NCI-H187 treated with DMSO at 0.1 percent for 48 hours (cell line): ENCODE data around the gene COMT.

Experiments
- DNase-seq: peaks from one replicate; lab custom pipeline; 2025; lab: John Stamatoyannopoulos, UW

COMT gene

DNA sequence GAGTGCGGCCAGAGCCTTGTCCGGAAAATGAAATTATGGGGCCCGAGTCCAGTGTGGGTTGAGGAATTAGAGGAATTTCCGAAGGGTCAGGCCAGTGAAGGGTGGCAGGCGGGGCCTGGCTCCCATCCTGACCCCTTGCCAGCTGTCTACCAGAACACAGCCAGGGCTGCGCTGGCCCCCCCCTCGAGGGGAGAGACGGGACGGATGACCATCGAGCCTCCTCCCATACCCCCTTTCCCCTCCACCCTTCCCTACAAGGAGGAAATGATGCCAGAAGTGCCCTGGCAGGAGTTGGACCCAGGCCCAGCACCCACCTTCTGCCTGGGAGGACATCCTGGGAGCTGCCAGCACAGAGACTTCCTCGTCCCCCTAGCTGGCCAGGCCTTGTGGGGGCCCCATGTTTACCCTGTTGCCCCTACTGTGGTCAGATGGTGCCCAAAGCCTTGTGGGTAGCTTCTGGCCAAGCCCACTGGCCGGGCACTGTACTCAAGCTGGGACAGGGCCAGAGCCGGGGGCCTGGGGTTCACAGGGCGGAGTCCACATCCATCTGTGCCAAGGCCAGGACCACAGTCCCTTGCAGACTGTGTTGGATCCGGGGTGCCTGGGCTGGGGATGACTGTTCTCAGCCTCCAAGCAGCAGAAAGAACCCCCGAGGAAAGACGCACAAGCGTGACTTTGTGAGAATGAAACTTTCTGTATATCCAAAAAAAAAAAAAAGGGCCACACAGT lies 54.2 kb downstream of the COMT start:
- no peak for DNase-seq

GRCh38 chr22:19996694-19997384 lies 55.3 kb downstream of the COMT start:
- no peak for DNase-seq

DNA sequence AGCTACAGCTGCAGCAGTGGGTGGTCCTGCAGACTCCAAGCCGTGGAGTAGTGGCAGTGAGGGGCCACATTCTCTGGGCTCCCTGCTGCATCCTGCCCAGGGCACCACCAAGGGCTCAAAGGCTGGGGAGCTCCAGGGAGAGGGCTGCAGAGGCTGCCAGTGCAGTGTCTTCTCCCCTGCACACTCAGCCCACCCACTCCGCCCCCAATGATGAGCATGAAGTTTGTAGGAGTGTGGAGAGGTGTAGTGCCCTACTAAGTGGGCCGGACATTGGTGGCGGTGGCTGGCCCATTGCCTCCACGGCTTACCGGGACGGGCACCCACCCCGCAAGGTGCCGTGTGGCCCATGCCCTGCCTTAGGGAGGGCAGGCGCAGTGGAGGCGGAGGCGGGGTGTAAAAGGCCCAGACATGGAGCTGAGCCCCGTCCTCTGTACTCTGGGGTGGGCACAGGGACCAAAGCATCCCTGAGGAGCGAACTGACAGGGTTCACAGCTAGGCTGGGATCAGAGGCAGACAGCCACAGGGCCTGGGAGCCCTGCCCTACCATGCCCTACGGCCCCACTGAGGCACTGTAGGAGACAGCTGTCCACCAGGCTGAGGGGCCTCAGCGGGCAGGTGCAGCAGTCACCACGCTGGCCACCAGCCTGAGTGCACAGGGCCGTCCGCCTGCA lies 56.1 kb downstream of the COMT start:
- DNase-seq: no peak

DNA sequence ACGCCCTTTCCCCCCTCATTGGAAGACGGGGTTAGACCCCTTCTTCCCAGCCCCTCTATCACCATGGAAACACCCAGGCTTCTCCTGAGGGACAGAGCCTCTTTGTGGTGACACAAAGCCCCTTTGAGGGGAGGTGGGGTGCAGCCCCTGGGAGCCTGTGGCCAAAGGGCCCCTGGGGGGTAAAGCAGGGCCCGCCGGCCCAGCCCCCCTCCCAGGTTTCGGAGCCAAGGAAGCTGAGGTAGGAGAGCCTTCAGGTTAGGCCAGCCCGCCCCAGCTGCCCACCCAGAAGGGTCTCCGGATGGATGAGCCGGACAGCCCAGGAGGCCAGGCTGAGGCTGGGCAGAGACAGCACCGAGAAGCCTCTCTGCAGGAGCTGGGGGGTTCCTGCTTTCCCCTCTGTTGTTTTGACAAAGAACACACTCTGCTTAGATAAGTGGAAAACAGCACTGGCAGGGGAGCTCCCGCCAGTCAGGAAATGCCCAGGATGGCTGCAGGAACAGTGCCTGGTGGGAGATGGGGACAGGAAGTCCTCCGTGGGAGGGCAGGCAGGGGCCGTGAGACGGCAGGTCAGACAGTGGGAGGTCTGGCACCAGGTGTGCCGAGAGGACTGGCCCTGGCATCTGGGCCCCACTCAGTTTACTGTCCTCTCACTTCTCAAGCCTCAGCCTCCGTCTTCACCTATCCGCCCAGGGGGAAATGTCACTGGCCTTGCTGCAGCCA lies 56.8 kb downstream of the COMT start:
- DNase-seq: no peak

GRCh38 chr22:19998991-19999820 lies 57.6 kb downstream of the COMT start:
- DNase-seq: no peak

- DNase-seq: no peak
These were observed 58.9 kb downstream of the COMT start for GRCh38 chr22:20000246-20001081.

DNA sequence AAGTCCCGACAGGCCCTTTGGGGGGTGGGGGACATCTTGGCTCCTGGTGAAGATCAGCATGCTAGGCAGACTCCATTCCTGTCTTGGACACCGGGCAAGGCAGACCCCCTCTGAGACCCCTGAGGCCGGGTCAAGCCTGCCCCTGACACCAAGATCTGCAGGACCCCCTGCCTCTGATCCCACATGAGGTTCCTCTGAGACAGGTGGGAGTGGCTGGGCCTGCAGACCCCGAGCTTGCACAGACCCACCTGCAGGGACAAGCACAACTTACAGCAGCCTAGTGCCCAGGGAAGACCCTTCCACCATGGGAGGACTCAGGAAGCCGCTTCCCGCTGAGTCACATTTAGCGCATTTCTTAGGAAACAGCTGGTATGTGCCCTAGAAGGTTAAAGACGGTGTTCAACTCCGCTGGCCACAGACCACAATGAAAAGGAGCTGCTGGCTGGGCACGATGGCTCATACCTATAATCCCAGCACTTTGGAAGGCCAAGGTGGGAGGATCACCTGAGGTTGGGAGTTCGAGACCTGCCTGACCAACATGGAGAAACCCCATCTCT lies 59.6 kb downstream of the COMT start:
- DNase-seq: no peak

- DNase-seq: no peak
These were observed 60.6 kb downstream of the COMT start for GRCh38 chr22:20002128-20002527.

DNA sequence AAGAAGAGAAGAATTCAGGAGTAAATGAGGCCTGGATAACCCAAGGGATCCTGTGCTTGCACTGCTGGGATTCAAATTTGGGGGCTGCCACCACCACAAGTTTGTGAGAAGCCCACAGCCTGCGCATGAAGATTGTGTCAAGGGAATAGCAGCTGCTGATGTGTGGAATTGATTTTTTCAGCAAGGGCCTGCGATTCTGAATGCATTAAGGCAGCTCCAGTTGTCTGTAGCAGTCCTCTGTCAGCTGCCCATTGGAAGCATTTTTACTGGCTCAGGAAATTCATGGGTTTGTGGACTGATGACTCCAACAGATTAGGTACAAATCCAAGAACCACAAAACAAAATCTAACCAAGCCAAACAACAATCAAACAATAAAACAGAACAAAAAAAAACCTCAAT lies 61.1 kb downstream of the COMT start:
- DNase-seq: no peak

DNA sequence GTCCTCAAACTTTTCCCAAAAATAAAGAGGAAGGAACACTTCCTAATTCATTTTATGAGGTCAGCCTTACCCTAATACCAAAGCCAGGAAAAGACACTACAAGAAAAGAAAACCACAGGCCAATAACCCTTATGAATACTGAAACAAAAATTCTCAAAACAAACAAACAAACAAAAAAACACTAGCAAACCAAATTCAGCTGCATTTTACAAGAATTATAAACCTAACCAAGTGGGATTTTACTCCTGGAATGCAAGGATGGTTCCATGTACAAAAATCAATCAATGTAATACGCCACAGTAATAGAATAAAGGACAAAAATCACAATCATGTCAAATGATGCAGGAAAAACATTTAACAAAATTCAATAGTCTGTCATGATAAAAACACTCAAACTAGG lies 61.7 kb downstream of the COMT start:
- DNase-seq: no peak

GRCh38 chr22:20004464-20004863 lies 62.9 kb downstream of the COMT start:
- no peak for DNase-seq

- no peak for DNase-seq
These were observed 66.8 kb downstream of the COMT start for GRCh38 chr22:20008221-20008995.

GRCh38 chr22:20009018-20009491 lies 67.5 kb downstream of the COMT start:
- DNase-seq: no peak

DNA sequence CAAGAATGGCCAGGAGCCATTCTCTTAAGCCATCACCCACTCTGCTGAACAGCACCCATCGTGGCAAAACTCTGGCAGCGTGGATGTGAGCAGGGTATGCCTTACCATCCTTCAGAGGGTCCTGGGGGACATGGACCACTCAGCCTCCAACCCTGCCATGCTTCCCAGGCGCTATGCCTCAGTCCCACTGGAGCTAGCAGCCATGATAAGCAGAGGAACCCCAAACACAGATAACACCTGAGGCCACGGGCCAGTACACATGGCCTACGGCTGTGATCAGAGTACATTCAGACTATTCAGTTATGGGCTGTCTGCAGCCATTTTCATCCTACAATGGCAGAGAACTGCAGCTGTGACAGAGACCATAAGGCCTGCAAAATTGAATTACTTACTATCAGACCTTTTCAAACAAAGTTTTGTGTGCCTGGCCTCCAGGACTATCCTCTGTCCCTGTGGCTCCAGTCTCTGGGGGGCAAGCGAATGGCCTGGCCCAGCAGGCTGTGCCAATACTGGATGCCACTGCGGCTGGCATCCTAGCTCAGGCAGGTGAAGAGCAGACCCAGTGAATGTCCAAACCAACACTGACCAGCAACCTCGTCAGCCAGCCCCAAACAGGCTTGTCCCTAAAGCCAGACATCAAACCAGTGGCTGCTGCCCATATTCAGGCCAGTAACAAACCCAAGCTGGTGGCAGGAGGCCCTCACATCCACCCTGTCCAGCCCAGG lies 68.2 kb downstream of the COMT start:
- DNase-seq: no peak

- DNase-seq: no peak
These were observed 68.9 kb downstream of the COMT start for GRCh38 chr22:20010307-20011122.

- DNase-seq: no peak
These were observed 69.8 kb downstream of the COMT start for GRCh38 chr22:20011123-20011992.
